Stimulated activated CD4-positive, alpha-beta T cell treated with anti-CD3 and anti-CD28 coated beads, TNF-alpha, amount 100 ng/mL, for 48 hours (primary cell): ENCODE results near the gene CRABP2.

Experiments
- DNase-seq, 3 donors: peaks; one replicate each; pipeline ENCODE4 v3.0.0-alpha.2; 2020; ENCODE audit warnings: low read depth in 3 of 3

Gene CRABP2

DNA sequence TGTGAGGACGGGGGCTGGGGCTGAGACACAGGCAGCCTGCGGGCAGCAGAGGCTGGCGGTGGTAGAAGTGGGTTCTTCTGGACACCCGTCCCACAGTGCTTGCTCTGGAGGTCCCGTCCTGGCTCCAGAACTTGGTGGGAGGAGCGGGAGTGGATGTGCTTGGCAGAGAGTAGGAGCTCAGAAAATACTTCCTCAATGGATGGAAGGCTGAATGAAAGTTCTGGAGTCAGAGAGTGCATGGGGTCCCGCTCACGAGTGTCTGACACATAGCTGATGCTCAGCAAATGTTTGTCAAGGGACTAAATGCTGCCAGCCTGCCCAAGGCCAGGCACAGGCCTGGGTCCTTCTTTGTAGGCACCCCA lies 14.7 kb downstream of the CRABP2 start:
- DNase-seq, result no peak

DNA sequence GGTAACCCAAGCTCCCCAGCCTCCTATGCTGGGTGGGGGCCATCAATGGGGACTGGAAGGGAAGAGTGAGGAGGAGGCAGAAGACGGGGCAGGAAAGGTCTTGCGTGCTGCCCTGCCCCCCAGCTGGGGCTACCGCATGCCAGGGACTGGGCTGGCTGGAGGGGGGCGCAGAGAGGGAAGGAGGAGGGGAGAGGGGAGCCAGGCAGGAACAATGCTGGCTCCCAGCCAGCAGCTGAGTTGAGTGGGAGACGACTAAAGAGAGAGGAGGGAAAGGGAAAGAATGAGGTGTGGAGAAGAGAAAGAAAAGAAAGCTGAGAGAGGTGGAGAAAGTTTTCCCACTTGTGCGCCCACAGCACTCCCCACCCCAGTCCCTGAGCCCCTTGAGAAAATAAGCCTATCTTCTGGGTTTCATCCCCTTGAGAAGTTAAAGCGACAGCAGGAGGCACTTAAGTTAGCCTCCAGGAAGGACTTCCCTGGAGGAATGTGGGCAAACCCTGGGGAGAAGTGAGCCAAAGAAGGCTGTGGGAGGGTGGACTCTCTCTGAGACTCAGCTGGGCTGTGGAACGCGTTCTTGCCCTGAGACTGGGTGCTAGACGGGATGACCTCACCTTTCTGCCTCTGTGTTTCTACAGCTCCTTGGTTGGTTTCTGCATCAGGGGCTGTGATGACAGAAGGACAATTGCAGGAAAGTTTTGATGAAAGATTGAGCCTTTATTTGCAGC lies 15.3 kb downstream of the CRABP2 start:
- no peak for DNase-seq

DNA sequence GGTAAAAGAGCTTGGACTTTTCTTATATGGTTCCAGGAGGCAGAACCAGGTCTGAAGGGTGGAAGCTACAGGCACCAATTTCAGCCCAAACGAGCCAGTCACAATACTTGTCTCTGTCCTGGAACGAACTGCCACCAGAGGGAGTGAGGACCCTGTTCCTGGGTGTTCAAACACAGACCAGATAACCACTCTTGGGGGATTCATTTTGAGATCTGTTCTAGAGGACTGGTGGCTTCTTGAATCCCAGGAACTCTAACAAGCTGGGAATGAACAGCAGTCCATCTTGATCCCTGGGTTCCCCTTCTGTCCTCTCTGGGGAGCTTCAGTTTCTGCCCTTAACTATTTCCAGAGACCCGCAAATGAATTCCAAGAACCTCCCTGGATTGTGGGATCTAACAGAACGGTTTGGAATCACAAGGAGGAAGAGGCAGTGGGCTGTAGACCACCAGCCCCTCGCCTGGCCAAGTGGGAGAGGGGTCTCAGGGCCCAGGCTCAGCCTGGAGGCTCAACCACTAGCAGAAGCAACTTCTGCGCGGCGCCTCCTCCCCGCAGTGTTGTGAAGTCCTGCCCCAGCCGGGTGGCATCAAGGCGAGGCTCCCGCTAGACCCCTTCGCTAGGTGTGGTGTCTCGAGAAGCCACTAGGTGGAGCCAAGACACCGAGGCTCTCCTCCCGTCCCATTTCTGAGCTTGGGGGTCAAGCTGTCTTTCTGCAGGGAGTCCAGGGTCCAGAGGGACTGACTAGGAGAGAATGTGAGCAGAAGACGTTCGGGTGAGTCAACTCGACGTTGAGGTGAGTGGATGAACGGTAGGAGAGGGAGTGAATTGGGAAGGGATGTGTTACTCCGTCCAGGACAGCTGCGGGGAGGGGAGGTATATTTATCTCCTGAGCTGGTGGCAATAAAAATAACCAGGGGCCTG lies 16.1 kb downstream of the CRABP2 start:
- peak; percentile 57 to 67 (median 59) for DNase-seq

DNA sequence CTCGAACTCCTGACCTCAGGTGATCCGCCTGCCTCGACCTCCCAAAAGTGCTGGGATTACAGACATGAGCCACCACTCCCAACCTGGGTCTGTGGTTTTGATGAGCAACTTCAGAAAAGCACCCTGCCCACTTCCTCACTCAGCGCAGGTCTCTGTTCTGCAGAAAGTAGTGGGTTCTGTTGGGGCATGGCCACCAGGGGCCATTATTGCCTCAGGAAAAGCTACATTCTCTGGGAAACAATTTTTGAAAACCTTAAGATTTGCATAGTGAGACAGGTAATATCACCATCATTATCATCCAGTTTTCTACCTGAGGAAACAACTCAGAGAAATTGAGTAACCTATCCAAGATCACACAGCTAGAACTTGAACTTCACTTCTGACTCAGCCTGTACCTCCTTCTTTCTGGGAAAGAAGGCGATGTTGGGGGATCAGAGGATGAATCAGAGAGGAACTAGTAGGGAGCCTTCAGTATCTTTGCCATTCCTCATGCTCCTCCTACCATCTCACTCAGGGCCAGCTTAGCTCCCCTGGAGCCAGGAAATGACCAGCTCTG lies 21.1 kb downstream of the CRABP2 start:
- DNase-seq, result no peak

DNA sequence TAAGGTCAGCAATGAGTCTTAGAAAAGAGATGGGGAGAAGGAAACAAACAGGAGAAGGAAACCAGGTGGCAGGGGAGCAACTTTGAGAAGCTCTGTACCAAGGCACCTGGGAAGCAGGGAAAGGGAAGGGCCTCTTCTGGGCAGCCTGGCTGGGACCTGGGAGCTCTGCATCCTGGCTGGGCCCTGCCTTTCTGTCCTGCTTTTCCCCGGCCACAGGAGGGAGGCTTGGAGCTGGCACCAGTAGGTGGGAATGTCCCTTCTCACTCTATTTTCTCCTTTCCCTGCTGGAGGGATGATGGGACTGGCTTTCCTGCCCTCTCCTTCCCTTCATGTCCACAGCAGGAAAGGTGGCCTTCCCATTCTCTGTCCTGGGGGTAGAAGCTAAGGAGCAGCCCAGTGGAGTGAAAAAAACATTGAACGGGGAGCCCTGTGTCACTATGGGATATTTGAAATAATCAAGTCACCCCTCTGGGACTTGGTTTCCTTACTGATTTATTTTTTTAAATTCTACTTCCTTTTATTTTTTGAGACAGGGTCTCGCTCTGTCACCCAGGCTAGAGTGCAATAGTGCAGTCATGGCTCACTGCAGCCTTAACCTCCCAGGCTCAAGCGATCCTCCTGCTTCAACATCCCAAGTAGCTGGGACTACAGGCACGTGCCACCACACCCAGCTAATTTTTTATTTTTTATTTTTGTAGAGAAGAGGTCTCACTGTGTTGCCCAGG lies 23.1 kb downstream of the CRABP2 start:
- DNase-seq, result no peak

DNA sequence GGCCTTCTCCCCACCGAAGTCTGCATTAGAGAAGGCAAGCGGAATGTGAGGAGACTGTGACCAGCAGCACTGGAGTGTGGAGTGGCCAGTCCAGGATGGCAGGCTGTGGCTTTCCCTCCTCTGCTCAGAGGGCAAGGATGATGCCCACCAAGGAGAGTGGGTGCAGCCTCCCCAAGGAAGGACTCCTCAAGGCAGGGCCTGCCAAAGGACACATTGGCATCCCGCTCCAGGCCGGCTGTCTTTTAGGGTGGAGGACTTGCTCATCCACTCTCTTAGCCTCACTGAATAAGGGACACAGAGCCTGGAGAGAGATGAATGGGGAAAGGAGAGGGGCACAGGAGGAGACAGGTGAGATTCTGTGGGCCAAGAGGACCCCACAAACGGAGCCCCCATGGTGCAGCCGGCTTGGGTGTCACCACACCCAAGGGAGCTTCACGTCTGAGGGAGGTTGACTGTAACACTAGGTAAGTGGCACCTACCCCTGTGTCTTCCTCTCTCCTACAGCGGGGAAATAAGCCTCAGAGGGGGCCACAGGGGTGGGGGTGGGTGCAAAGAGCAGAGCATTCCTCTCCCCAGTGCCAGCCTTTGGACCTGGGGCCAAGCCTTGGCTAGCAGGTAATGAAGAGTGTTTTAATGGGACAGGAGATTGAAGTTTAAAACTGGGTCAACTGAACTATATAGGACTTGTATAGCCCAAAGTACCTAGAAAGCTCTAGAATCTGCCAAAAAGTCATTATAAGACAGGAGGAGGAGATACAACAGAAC lies 24.0 kb downstream of the CRABP2 start:
- no peak for DNase-seq

DNA sequence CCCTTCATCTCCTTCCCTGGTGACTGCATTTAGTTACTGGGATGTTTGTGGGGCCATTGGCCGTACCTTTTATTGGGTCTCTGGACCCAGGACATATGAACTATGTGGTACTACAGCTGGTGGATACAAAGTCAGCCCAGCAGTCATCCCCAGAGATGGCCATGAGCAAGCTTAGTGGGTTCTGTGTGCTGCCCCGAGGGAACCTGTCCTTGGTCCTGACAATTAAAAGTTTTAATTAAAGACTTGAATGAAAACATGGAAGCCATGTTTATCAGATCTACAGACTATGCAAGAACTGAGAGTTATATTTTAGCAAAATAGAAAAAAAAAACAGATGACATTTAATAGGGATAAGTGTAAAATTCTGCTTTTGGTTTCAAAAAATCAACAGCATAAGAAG lies 25.3 kb downstream of the CRABP2 start:
- no peak for DNase-seq

DNA sequence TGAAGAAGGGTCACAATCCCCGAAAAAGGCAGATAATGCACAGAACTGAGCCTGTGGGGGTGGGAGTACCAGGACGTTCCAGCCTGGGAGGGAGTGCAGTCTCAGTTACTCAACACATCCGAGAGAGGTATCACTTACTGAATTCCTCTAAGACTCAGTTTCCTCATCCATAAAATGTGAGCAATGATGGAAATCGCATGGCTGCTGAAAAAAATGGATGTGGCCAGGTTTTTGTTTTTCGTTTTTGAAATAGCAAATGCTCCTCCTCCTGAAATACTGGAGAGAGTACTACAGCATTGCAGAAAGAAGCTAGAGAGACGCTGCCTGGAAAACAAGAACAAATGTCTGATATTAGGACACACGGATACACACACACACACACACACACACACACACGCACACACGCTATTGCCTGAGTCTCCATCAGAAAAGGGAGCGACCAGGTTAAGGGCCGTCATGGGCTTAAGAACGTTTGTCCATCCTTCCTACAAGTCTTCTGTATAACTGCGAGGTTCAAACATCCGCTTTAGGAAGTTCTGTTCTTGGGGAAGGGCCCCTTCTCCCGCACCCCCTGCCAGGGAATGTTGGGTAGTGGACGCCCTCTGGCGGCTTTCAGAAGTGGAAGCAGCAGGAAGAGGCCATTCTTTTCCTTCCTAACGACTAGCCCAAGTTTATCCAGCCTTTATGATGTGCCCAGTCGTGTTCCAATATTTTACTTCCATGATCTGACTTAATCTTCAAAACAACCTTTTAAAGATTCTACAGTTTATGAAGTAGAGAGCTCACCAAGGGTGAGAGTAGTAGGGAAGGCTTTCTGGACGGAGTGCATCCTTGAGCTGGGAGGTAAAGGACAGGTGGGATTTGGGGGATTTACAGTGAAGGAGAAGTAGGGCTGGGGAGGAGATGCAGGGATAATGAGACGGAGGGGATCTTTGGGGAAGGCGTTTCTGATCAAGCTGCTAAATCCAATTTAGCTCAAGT lies 27.5 kb downstream of the CRABP2 start:
- no peak for DNase-seq

DNA sequence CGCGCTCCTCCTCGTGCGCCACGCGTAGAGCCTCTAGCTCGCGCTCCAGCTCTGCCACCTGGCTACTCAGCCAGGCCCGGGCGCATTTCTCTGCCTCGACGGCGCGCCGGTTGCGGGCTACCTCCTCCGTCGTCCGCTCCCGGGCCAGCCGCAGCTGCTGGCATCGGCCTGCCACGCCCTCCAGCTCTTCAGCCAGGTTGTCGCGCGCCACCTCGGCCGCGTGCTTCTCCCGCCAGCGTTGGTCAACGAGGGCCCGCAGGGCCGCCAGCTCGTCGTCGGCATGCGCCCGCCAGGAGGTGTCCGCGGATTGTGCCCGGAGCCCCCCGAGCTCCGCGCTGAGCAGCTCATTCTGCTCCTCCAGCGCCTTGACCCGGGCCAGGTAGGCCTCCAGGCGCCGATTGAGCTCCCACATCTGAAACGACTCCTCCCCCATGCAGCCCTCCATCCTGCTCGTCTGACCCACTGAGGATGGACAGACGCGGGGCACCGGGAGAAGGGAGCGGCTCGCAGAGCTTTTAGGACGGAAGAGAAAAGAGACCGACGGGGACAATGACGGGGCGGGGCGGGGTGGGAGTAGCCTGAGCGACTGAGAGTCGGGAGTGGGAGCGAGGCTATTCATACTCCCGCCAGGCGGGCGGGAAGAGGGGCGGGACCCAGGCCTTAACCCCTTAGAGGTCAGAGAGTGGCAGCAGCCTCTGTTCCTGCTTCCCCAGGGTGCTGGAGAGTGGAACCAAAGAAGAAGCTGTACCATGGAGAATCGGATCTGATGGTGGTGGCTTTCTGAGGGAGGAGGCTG lies 28.4 kb downstream of the CRABP2 start, which contains the start of gene NES:
Gene NES, minus strand, starts transcription at position 588 of the 796 bp plus-strand sequence. Its CDS starts 143 bp downstream, at position 445.
- no peak for DNase-seq

DNA sequence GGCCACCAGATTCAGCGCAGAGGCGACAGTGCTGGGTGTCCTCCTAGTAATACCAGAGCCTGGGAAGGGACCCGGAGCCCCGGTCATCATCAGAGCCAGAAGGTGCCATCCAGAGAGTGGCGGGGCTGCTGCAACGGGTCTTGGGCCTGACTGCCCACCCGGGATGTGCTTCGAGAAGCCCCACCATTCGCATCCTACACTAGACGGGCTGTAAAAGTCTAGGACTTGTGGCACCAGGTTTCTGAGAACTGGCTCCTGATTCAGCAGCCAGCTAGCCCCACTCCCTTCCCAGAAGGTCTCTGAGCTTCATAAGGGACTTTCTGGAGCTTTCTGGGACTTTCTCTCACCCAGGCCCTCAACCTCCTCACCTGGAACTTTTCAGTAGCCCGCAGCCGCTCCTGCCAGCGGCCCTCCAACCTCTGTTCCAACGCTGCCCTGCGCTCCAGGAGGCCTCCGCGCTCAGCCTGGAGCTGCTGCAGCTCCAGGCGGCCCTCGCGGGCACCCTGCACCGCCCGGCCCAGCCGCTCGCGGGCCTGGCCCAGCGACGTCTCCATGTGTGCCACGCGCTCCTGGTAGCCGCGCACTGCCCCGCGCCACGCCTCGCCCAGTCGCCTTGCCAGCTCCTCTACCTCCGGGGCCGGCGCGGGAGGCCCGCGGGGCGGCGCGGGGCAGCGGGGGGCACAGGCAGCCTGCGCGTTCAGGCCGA lies 29.1 kb downstream of the CRABP2 start:
- no peak for DNase-seq

DNA sequence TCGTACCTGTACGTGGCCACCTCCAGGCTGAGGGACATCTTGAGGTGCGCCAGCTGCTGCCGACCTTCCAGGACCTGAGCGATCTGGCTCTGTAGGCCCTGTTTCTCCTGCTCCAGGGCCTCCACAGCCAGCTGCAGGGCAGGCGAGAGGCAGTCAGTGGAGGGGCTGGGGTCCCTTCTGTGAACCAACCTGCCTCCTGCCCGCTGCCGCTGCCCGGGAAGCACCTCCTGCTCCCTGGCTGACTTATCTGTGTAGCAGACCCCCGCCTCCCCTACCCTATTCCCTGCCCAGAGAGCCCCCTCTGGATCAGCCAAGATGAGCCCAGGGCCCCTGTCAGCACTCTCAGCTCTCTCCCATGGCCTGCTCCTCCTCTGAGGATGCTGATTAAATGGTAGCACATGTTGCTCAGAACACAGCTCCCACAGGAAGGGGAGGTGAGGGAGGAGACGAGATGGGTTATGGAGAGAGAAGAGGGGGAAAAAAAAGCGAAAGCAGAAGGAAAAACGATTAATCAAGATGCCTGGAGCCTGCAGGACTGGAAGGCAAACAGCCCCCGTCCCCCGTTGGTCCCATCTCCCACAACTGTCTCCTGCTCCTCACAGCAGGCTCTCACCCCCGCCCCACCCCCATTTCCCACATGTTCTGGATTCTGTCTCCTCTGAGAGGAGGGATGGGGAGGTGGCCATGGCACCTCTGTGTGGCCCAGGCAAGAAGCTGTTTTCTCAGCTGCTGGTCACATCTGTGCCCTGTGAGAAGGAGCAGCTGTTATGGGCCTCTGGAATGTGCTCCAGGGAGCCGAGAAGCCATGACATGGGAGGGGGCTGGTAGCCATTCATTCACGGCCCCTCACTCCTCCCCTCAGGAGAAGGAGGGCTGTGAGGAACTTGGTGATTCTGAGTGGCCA lies 29.9 kb downstream of the CRABP2 start:
- no peak for DNase-seq

DNA sequence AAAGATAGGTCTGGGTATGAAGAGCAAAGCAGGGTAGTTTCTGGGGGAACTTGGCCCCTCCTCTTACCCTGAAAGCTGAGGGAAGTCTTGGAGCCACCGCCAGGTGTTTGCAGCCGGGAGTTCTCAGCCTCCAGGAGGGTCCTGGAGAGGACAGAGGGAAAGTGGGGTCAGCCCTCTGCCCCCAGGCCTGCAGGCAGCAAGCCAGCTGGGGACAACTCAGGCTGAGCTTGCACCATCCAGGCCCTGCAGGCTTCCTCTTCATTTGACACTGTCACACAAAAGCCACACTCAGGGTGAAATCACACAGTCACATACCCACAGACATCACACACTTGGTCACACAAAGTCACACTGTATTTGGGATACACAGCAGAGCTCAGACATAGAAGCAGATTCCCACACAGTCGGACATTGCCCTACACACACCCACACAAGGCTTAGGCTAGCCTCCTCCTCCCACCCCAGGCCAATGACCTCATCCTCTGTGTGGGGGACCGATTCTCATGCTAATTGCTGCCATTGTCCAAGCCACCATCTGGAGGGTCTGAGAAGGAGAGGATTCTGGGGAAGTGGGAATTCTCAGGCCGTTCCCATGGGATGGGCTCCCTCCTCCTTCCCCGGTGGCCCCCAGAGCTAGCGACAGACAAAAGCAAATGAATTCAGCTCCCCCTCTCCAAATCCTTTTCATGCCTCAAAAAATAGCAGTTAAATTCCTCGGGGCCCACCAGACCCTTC lies 31.8 kb downstream of the CRABP2 start:
- DNase-seq, result no peak

DNA sequence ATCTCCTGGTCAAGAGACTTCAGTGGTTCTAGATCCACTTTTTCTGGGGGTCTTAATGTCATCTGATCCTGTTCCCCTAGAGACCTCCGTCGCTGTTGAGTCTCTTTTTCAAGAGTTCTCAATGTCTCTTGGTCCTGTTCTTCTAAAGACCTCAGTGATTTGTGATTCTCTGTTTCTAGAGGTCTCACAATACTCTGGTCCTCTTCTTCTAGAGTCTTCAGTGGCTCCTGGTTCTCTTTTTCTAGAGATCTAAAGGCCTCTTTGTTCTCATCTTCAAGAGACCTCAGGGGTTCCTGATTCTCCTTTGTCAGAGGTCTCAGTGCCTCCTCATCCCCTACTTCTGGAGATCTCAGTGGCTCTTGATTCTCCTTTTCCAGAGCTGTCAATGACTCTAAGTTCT lies 33.6 kb downstream of the CRABP2 start:
- no peak for DNase-seq

DNA sequence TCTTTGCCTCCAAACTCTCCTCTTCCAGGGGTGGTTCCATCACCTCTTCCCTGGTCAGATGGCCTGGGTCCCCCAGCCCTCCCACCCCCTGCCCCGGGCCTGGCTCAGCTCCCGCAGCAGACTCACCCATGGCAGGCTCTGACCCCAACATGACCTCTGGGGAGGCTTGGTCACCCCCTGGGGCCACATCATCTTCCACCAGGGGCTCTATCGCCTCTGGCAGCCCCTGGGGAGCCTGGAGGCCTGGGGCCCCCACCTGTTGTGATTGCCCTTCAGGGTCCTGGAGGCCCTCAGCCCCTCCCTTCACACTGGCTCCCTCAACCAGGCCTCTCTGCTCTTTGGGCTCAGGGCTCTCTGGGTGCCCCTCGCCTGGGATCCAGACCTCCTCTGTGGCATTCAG lies 34.6 kb downstream of the CRABP2 start:
- no peak for DNase-seq

DNA sequence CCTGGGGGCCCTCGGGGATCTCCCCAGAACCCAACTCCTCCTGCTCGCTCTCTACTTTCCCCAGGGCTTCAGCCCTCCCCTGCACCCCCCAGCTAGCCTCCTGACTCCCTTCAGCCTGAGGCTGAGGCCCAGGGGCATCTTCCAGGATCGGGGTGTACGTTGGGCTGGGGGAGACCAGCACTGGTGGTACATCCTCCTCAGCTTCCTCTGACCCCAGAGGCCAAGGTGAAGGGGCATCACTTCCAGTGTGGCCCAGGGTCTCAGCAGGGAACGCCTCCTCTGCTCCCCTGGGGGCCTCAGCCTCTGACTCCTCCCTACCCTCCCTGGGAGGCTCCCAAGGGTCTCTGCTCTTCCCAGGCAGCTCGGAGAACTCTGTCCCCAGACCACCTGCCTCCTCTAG lies 35.0 kb downstream of the CRABP2 start:
- DNase-seq, result no peak

DNA sequence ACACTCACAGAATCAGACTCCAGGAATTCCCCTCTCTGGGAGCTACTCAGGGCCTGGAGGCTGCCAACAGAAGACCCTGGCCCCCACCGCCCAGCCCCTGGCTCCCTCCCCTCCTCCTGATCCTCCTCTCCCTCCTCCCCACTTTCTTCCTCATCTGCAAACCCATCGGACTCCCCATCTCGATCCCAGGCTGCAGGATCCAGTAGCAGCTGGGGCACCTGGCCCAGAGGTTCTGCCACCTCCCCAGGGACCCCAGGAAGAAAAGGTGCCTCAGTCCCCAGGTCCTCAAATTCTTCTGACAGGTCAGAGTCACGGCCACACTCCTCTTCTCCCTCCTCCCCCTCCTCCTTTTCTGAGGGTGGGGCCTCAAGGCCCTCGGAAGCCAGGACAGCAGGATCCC lies 35.6 kb downstream of the CRABP2 start:
- no peak for DNase-seq
